BJ (cell line): ENCODE measurements around the gene TMEM186. TPM values are rescaled to one million over a fixed set of nuclear protein-coding genes. Genes with fewer than 3 reads are reported as not detected.
A peak's percentile ranks its signal among the peaks of the same experiment; 100 is the strongest.
"Not testable (repeated sequence)": the region's sequence is repeated elsewhere in the genome, so short reads cannot be mapped to it uniquely, and the experiment has no call there.

Experiments used
- CTCF ChIA-PET: fragments of 350-600 bp; formaldehyde crosslinking; extraction: SDS; loops from one replicate; lab custom pipeline; 2021; ENCODE audit warnings: antibody characterized with exemption, inconsistent platforms; lab: Yijun Ruan, JAX
- POLR2A ChIA-PET: fragments of 300-600 bp; sonication (Branson Sonifier 250); formaldehyde crosslinking; extraction: SDS; loops from one replicate; lab custom pipeline; 2021; ENCODE audit warnings: antibody characterized with exemption; lab: Charles Lee
- DNase-seq: peaks from one replicate; pipeline ENCODE4 v3.0.0-alpha.2; 2011; ENCODE audit warnings: low read depth
- H3K27me3 ChIP-seq: 2 replicates; pipeline ENCODE4 v1.6.0; 2011; ENCODE audit warnings: low read length; ENCODE audit not compliant: control insufficient read depth, insufficient read depth
- H3K36me3 ChIP-seq: 2 replicates; pipeline ENCODE4 v1.5.1; 2011; ENCODE audit warnings: low read length; ENCODE audit not compliant: control insufficient read depth, insufficient read depth
- H3K4me3 ChIP-seq: 2 replicates; pipeline ENCODE4 v1.5.1; 2011; ENCODE audit warnings: low read depth, mild to moderate bottlenecking, control low read depth, low read length
- CTCF ChIP-seq: IDR thresholded peaks from 2 replicates; pipeline ENCODE4 v1.5.1; 2011; ENCODE audit warnings: low read depth, mild to moderate bottlenecking, control low read depth, inconsistent platforms, low read length, moderate library complexity; ENCODE audit not compliant: insufficient read depth
- polyA minus RNA-seq: library from RNA; depleted of rRNA, polyadenylated mRNA; stranded (reverse); fragments of >200 nt; gene quantifications from 2 replicates; pipeline ENCODE4 v1.2.3, GENCODE V29; 2011; rRNA and poly(A)+ RNA removed
- polyA plus RNA-seq: library from polyadenylated mRNA; depleted of rRNA; stranded (reverse); fragments of >200 nt; gene quantifications from 2 replicates; pipeline ENCODE4 v1.2.3, GENCODE V29; 2011; rRNA removed

Gene TMEM186, protein sequence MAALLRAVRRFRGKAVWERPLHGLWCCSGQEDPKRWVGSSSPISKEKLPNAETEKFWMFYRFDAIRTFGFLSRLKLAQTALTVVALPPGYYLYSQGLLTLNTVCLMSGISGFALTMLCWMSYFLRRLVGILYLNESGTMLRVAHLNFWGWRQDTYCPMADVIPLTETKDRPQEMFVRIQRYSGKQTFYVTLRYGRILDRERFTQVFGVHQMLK
- polyA plus RNA-seq (5.9 and 7.9 TPM in 2 replicates), polyA minus RNA-seq (3.6 and 3.7 TPM in 2 replicates)

DNA sequence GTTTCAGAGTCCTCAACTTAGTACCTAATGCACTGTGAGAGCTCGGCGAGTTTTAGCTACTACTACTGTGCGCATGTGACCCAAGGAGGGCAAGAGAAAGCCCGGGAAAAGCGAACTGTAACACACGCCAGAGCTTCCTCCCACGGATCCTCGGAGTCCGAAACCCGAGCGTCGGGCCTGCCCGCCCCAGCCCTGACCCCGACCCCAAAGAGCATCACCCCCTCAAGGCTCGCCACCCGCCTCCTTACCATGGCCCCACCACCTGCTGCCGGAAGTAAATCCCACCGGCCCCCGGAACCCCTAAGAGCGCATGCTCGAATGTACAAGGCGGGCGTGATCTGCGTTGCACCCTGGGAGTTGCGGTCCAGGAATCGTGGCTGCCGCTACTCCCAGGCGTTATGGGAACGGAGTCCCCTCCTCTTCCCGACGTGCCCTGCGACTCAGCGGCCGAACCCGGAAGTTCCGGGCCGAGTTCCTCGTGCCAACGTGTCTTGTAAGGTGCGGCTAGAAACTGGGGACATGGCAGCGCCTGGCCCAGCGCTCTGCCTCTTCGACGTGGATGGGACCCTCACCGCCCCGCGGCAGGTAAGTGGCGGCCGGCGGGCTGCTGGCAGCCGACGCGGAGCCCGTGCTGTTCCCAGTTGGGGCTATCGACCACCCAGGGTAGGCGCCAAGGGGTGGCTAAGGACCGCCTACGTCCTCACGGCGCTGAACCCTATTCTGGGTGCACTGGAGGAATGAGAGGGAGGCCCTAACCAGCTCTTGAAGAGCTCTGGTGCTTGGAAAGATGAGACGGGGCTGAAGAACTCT, at the start of gene TMEM186, which contains the start of gene PMM2:
Gene TMEM186, minus strand, starts transcription at position 276 of the 810 bp plus-strand sequence. Its CDS starts 25 bp downstream, at position 251.
Gene PMM2, plus strand, starts transcription at position 476 of the 810 bp plus-strand sequence. Its CDS starts 44 bp downstream, at position 520.
- no peak for TF ChIP-seq CTCF
- ChIA-PET POLR2A (no interaction called here), CTCF (interaction anchor here (1.6 to 3.3 kb wide), 2 partner anchors 8 to 83 kb away, joined by 3 to 14 read pairs; no protein-coding TSS in a partner anchor)

GRCh38 chr16:8847145-8847544, 49.7 kb upstream of the TMEM186 start:
- DNase-seq: no peak
- H3K4me3 ChIP-seq: no peak overlapping the region
- ChIA-PET POLR2A (no interaction called here), CTCF (no interaction called here)
- TF ChIP-seq CTCF: no peak
- peaks cover 15% of the 10 kb centered on the region for H3K36me3 ChIP-seq
- no peaks in the 10 kb centered on the region for H3K27me3 ChIP-seq

More for the DNA sequence above, at the start of gene TMEM186, which contains the start of gene PMM2:
- Histone ChIP-seq H3K4me3 (peak within 1 kb of the TSS; percentile 74), H3K36me3 (peaks cover 7% of the 10 kb centered on the region), H3K27me3 (no peaks in the 10 kb centered on the region)
- DNase-seq: peak; percentile 90

DNA sequence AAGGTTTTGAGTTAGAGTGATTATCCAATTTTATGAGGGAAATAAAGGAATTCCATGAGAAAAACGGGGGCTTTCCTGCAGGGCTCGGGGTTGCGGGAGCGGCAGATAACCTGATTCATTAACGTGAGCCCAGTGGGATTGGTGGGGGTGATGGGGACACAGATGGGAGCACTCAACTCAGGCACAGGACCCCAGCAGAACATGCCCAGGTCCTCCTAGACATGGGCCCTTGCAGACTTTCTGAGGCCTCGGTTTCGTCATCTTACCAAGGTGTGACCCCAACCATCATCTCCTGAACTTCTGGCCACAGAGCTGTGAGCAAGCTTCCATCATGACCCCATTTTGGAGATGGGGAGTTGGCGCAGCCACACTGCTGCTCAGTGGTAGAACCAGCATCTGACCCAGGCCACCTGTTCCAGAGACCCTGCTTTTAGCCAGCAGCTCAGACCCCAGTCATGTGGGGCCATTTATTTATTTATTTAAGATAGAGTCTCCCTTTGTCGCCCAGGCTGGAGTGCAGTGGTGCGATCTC, 49.0 kb upstream of the TMEM186 start:
- no peak for DNase-seq
- Histone ChIP-seq H3K27me3 (no peaks in the 10 kb centered on the region), H3K4me3 (no peak overlapping the region), H3K36me3 (peaks cover 15% of the 10 kb centered on the region)
- POLR2A ChIA-PET: no interaction called here
- CTCF ChIA-PET: no interaction called here
- TF ChIP-seq CTCF: no peak

DNA sequence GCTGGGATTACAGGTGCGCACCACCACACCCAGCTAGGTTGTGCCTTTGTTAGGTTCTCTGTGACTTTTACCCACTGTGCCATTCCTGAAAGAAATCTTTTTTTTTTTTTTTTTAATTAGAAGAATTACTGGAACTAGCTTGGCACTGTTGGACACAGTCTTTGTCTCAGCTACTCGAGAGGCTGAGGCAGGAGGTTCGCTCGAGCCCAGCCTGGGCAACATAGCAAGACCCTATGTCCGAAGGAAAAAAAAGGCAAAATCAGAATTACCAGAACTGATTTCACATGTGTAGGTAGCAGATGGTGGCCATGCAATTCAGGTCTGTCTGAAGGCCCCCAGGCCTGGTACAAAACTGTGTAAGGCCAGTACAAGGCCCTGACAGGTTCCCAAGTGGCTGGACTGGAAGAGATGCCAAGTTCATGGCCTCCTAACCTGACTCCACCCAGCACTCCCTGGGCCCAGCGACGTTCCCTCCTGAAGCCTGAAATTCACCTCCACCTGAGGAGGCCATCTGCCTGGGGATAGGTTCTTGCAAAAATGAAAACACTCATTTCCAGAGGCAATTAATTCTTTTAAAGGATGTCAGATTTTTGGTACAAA, 48.4 kb upstream of the TMEM186 start:
- H3K4me3 ChIP-seq: no peak overlapping the region
- no peaks in the 10 kb centered on the region for H3K27me3 ChIP-seq
- peaks cover 15% of the 10 kb centered on the region for H3K36me3 ChIP-seq
- no peak for DNase-seq
- ChIA-PET CTCF (no interaction called here), POLR2A (no interaction called here)
- no peak for TF ChIP-seq CTCF

GRCh38 chr16:8843296-8843695, 45.9 kb upstream of the TMEM186 start:
- H3K4me3 ChIP-seq, POLR2A ChIA-PET, H3K27me3 ChIP-seq, CTCF ChIA-PET, H3K36me3 ChIP-seq, DNase-seq: not testable (repeated sequence)

GRCh38 chr16:8842016-8842415, 44.6 kb upstream of the TMEM186 start:
- POLR2A ChIA-PET, CTCF ChIA-PET, DNase-seq, H3K4me3 ChIP-seq, H3K36me3 ChIP-seq, H3K27me3 ChIP-seq: not testable (repeated sequence)

DNA sequence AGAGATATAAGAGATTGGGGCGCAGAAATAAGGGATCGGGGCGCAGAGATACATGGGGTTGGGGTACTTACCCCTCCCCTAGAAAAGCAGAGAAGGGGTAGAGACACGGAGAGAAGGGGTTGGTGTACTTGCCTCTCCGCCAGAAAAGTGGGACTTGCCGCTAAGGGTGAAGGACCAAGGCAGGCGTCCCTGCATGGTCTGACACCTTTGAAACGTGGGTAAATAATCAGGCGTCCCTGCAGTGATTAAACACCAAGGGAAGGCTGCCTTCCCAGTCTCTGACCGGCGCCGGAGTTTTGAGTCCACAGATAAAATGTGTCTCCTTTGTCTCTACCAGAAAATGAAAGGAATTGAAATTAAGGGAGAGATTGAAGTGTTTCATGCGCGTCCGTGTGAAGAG, 40.2 kb upstream of the TMEM186 start:
- H3K27me3 ChIP-seq, H3K36me3 ChIP-seq, H3K4me3 ChIP-seq, POLR2A ChIA-PET, DNase-seq: not testable (repeated sequence)
- CTCF ChIA-PET: interaction anchor here (0.6 kb wide), 1 partner anchor 12 kb away, joined by 3 read pairs; no protein-coding TSS in a partner anchor

GRCh38 chr16:8836797-8837196, 39.4 kb upstream of the TMEM186 start:
- DNase-seq, H3K36me3 ChIP-seq, H3K27me3 ChIP-seq, CTCF ChIA-PET, POLR2A ChIA-PET, H3K4me3 ChIP-seq: not testable (repeated sequence)
